Astrocyte of the cerebellum (primary cell): ENCODE measurements around the gene HORMAD2.
A peak's percentile ranks its signal among the peaks of the same experiment; 100 is the strongest.

Experiments
- DNase-seq: peaks from one replicate; pipeline ENCODE4 v3.0.0-alpha.2; 2011; ENCODE audit warnings: low read depth
- H3K4me3 ChIP-seq: 2 replicates; pipeline ENCODE4 v1.5.1; 2011; ENCODE audit warnings: mild to moderate bottlenecking, low read depth, low read length, moderate library complexity
- in situ Hi-C: cut with HindIII; loops from 2 replicates; pipeline ENCODE4 v1.10.0; 2017; ENCODE audit warnings: low sequenced_read_pairs
- TF ChIP-seq, protein P1 (sequence below): IDR thresholded peaks from 2 replicates; pipeline ENCODE4 v1.5.1; 2012; ENCODE audit warnings: low read length, low read depth, moderate library complexity, mild to moderate bottlenecking; ENCODE audit errors: missing control alignments

The HORMAD2 gene

DNA sequence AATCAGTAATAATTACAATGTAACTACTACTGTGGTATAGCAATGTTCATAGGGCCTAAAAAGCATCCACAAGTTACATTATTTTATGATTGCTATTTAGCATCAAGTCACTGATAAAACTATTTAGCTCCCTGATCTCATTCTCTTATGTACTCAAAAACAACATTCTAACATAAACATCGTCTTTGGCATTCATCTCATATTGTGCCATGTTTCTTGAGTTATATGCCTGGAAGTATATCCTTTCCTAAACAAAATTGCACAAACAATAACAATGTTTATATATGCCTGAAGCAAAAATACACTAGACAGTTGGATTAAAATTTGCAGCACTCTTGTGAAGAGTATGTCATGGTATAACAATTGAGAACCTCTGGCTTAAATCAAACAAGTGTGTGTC lies 34.1 kb downstream of the HORMAD2 start:
- TF ChIP-seq, protein P1, sequence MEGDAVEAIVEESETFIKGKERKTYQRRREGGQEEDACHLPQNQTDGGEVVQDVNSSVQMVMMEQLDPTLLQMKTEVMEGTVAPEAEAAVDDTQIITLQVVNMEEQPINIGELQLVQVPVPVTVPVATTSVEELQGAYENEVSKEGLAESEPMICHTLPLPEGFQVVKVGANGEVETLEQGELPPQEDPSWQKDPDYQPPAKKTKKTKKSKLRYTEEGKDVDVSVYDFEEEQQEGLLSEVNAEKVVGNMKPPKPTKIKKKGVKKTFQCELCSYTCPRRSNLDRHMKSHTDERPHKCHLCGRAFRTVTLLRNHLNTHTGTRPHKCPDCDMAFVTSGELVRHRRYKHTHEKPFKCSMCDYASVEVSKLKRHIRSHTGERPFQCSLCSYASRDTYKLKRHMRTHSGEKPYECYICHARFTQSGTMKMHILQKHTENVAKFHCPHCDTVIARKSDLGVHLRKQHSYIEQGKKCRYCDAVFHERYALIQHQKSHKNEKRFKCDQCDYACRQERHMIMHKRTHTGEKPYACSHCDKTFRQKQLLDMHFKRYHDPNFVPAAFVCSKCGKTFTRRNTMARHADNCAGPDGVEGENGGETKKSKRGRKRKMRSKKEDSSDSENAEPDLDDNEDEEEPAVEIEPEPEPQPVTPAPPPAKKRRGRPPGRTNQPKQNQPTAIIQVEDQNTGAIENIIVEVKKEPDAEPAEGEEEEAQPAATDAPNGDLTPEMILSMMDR, result no peak
- in situ Hi-C loops, result no loop called here
- no peak overlapping the region for H3K4me3 ChIP-seq
- no peak for DNase-seq

DNA sequence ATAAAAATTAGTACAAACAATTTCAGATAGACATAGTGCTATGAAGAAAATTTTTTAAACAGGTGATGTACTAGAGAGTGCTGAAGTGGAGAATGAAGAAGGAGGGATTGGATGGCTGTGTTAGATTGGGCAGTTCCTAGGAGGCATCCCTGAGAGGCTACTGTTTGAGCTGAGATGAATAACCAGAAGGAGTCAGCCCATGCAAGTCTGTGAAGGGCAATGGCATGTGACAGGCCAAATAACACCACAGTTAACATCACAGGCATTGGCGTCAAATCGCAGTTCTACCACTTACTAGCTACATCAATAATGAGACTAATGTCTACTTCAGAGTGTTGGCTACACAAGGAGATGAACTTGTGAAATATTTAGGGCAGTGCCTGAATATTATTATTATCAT lies 35.4 kb downstream of the HORMAD2 start:
- in situ Hi-C loops, result no loop called here
- no peak overlapping the region for H3K4me3 ChIP-seq
- DNase-seq, result no peak
- TF ChIP-seq, protein P1, result no peak

DNA sequence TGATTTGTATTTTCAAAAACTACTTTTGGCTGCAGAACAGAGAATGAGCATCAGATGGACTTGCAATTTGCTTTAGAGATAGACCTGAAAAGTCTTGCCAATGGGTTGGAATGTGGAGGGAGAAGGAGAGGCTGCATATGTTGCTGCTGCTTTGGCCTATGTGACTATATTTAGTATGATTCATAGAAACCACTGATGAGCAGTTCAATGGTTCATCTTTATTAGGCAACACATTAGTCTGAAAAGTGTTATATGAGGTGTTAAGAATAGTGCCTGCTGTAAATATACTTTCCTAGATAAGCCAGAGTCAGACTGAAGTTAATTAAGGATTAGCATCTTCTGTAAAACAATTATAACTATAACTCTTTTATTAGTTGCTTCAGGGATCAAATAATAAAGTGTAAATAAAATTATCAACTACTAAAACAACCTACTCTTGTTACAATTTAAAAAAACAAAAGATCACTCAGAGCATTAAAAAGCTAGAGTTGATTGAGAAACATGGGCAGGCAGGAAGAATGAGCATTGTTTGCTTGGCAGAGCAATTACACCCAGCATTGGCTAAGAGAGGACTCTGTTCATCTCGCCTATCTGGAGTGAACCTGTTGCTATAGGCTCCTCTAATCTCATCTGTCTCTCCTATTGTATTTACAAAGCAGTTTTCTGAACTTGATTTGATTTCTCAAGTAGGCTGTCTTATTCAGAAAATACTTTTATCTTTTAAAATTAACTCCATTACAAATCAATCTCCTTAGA lies 36.3 kb downstream of the HORMAD2 start:
- DNase-seq, result peak; percentile 4
- TF ChIP-seq, protein P1, result no peak
- H3K4me3 ChIP-seq, result no peak overlapping the region
- in situ Hi-C loops, result no loop called here

DNA sequence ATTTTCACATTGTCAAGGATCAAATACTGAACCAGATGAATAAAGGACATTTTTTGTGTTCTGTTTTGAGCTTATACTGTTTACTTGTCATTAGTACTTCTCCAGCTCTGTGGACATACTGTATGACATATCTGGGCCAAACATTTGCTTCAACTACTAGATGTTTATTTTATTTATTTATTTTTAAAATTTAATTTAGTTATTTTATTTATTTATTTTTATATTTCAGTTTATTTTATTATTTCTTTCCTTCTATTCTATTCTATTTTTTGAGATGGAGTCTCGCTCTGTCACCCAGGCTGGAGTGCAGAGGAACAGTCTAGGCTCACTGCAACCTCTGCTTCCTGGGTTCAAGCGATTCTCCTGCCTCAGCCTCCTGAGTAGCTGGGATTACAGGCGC lies 37.0 kb downstream of the HORMAD2 start:
- H3K4me3 ChIP-seq, result no peak overlapping the region
- TF ChIP-seq, protein P1, result no peak
- in situ Hi-C loops, result no loop called here
- DNase-seq, result no peak

DNA sequence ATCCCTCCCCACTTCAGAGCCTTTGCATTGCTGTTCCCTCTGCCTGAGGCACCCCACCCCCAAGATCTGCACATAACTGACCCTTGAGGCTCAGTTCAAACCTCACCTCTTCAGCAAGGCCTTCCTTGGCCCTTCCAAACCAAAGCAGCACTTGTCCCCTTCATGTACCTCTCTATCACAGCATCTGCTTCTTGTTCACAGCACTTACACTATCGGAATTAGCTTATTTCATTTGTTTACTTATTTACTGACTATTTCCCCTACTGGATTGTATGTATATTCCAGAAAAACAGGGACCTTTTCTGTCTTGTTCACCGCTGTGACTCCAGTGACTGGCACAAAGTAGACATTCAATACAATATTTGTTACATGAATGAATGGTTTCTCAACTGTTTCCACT lies 38.0 kb downstream of the HORMAD2 start:
- in situ Hi-C loops, result no loop called here
- H3K4me3 ChIP-seq, result no peak overlapping the region
- no peak for DNase-seq
- TF ChIP-seq, protein P1, result no peak

DNA sequence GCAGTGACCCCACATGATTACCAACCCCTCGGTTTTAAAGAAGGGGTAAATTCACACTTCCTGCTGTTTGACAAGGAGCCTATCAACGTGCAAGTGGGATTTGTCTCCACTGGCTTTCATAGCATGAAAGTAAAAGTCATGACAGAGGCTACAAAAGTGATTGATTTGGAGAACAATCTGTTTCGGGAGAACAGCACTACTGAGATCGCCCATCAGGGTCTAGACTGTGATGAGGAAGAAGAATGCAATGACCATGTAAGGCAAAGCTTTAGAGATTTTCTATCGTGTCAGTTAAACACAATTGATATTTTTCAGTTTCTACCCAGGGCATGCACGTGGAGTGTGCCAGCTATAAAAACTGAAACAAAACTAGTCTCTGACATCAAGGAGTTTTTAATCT lies 41.7 kb downstream of the HORMAD2 start:
- TF ChIP-seq, protein P1, result no peak
- H3K4me3 ChIP-seq, result no peak overlapping the region
- in situ Hi-C loops, result no loop called here
- DNase-seq, result no peak

DNA sequence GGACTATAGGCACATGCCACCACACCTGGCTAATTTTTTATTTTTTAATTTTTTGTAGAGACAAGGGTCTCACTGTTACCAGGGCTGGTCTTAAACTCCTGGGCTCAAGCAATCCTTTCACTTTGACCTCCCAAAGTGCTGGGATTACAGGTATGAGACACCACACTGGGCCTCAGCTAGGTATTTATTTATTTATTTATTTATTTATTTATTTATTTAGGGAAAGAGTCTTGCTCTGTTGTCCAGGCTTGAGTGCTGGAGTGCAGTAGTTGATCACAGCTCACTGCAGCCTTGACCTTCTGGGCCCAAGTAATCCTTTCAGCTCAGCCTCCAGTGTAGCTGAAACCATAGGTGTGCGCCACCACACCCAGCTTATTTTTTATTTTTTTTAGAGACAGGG lies 43.2 kb downstream of the HORMAD2 start:
- H3K4me3 ChIP-seq, result no peak overlapping the region
- in situ Hi-C loops, result no loop called here
- no peak for DNase-seq
- TF ChIP-seq, protein P1, result no peak
